ENCODE measurements around the gene MERTK. TPM values are rescaled to one million over a fixed set of nuclear protein-coding genes. Genes with fewer than 3 reads are reported as not detected.

The MERTK gene
- total RNA-seq, 1 experiment from 2014 or later: 14.5 TPM

DNA sequence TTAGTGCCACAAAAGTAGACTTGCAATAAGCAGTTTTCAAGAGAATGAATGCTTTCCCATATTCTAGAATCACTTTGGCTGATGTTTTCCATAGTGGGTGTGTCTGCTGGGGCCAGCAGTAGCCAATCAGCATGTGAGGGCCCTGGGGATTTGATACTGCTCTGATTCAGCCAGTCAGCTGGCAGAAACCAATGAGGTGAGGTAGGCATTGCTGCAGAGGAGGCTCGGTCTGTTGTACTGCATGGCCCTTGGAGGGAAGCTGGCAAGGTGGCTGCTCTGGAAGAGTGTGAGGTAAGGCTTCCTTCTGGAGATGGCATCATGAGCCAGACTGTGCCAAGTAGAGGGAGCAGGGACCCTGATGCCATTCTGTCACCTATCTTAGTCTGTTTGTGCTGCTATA, 179.4 kb downstream of the MERTK start:
- TF ChIP-seq, protein P1, sequence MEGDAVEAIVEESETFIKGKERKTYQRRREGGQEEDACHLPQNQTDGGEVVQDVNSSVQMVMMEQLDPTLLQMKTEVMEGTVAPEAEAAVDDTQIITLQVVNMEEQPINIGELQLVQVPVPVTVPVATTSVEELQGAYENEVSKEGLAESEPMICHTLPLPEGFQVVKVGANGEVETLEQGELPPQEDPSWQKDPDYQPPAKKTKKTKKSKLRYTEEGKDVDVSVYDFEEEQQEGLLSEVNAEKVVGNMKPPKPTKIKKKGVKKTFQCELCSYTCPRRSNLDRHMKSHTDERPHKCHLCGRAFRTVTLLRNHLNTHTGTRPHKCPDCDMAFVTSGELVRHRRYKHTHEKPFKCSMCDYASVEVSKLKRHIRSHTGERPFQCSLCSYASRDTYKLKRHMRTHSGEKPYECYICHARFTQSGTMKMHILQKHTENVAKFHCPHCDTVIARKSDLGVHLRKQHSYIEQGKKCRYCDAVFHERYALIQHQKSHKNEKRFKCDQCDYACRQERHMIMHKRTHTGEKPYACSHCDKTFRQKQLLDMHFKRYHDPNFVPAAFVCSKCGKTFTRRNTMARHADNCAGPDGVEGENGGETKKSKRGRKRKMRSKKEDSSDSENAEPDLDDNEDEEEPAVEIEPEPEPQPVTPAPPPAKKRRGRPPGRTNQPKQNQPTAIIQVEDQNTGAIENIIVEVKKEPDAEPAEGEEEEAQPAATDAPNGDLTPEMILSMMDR (IDR thresholded peaks at IDR 0.05): no peak
- TF ChIP-seq, protein P2, sequence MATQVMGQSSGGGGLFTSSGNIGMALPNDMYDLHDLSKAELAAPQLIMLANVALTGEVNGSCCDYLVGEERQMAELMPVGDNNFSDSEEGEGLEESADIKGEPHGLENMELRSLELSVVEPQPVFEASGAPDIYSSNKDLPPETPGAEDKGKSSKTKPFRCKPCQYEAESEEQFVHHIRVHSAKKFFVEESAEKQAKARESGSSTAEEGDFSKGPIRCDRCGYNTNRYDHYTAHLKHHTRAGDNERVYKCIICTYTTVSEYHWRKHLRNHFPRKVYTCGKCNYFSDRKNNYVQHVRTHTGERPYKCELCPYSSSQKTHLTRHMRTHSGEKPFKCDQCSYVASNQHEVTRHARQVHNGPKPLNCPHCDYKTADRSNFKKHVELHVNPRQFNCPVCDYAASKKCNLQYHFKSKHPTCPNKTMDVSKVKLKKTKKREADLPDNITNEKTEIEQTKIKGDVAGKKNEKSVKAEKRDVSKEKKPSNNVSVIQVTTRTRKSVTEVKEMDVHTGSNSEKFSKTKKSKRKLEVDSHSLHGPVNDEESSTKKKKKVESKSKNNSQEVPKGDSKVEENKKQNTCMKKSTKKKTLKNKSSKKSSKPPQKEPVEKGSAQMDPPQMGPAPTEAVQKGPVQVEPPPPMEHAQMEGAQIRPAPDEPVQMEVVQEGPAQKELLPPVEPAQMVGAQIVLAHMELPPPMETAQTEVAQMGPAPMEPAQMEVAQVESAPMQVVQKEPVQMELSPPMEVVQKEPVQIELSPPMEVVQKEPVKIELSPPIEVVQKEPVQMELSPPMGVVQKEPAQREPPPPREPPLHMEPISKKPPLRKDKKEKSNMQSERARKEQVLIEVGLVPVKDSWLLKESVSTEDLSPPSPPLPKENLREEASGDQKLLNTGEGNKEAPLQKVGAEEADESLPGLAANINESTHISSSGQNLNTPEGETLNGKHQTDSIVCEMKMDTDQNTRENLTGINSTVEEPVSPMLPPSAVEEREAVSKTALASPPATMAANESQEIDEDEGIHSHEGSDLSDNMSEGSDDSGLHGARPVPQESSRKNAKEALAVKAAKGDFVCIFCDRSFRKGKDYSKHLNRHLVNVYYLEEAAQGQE (IDR thresholded peaks at IDR 0.05; ENCODE audit: insufficient read depth in 1 of 2, low read depth in 2 of 2, low read length in 1 of 2): no peak
- TF ChIP-seq TCF7L2 (IDR thresholded peaks at IDR 0.05; ENCODE audit: low read depth, low read length) (no peak), POLR2AphosphoS5 (IDR thresholded peaks at IDR 0.05; ENCODE audit: low read depth, low read length) (no peak), SIN3A (IDR thresholded peaks at IDR 0.05; ENCODE audit: borderline replicate concordance, insufficient read depth, low read depth, low read length) (no peak)
- H3K27me3 ChIP-seq (ENCODE audit: control insufficient read depth, insufficient read depth, low read length): no peaks in the 10 kb centered on the region
- no peak for ATAC-seq
- in situ Hi-C loops (cut with HindIII; ENCODE audit: low pct_unique_long_range_greater_than_20kb, low sequenced_read_pairs) (no loop called here), intact Hi-C loops (cut with micrococcal nuclease; ENCODE audit: unreplicated experiment) (no loop called here)
- no peak for DNase-seq (ENCODE audit: low read depth, low spot score)
- H3K4me1 ChIP-seq (ENCODE audit: control insufficient read depth, insufficient read depth, low read length): no peaks in the 10 kb centered on the region
- ChIA-PET POLR2A (no interaction called here), CTCF (no interaction called here)
- no peaks in the 10 kb centered on the region for H3K9me3 ChIP-seq (ENCODE audit: control insufficient read depth, insufficient read depth, low read depth, low read length)
- H3K27ac ChIP-seq (ENCODE audit: low read length): no peak overlapping the region
- no peak overlapping the region for H3K4me3 ChIP-seq (ENCODE audit: low read depth in 2 of 2, low read length in 2 of 2)
- no TSS peak for BruUV-seq (replicated peaks)
- 0 out of 2 replicates have a peak, but pooled peaks cover 3% of the 10 kb centered on the region for H3K36me3 ChIP-seq (ENCODE audit: control insufficient read depth, insufficient read depth, low read length)

Other genes with a start within 250 kb of the MERTK start
- gene ANAPC1, start 14.4 kb upstream of the MERTK start, total RNA-seq (2021; ENCODE audit: unreplicated experiment): 75.1 TPM
- gene TMEM87B, start 156.7 kb downstream of the MERTK start, total RNA-seq (2021; ENCODE audit: unreplicated experiment): 22.8 TPM
- 0.95 TPM for gene FBLN7, start 239.8 kb downstream of the MERTK start, total RNA-seq (2021; ENCODE audit: unreplicated experiment)